Fibroblast of lung (primary cell): ENCODE measurements around the gene TAS1R1. TPM values are rescaled to one million over a fixed set of nuclear protein-coding genes. Genes with fewer than 3 reads are reported as not detected.

ENCODE experiments used
- DNase-seq, 2 donors: peaks; one replicate each; pipeline versions ENCODE4 v3.0.0 to v3.0.0-alpha.2; 2010; ENCODE audit warnings: low read depth in 2 of 2
- H2AFZ ChIP-seq: 2 replicates; pipeline ENCODE4 v1.5.1; 2012; ENCODE audit warnings: low read length, control low read depth, inconsistent platforms
- H3K27ac ChIP-seq: 2 replicates; pipeline ENCODE4 v1.5.1; 2011; ENCODE audit warnings: low read length, control low read depth; ENCODE audit not compliant: insufficient read depth
- H3K27me3 ChIP-seq: 2 replicates; pipeline ENCODE4 v1.5.1; 2011; ENCODE audit warnings: mild to moderate bottlenecking, low read length; ENCODE audit not compliant: control insufficient read depth, insufficient read depth
- H3K36me3 ChIP-seq: 2 replicates; pipeline ENCODE4 v1.5.1; 2011; ENCODE audit warnings: low read length; ENCODE audit not compliant: control insufficient read depth, insufficient read depth
- H3K4me1 ChIP-seq: 2 replicates; pipeline ENCODE4 v1.5.1; 2011; ENCODE audit warnings: low read length; ENCODE audit not compliant: control insufficient read depth, insufficient read depth; ENCODE audit errors: extremely low read depth
- H3K4me2 ChIP-seq: 2 replicates; pipeline ENCODE4 v1.5.1; 2011; ENCODE audit warnings: low read length, control low read depth; ENCODE audit not compliant: insufficient read depth; ENCODE audit errors: extremely low read depth
- H3K4me3 ChIP-seq, 4 experiments: fragments of 200-600 bp in 1 of 4; sonication (generic) in 1 of 4; replicated peaks in 1 of 4; 2 replicates each; pipeline ENCODE4 v1.5.1; 2011 to 2016; ENCODE audit warnings: low read length in 4 of 4, low read depth in 3 of 4, mild to moderate bottlenecking in 3 of 4, control low read depth in 2 of 4, inconsistent platforms in 1 of 4, mixed read lengths in 1 of 4; ENCODE audit not compliant: insufficient read depth in 1 of 4; ENCODE audit errors: control extremely low read depth in 1 of 4
- H3K79me2 ChIP-seq: 2 replicates; pipeline ENCODE4 v1.5.1; 2012; ENCODE audit warnings: mild to moderate bottlenecking, low read length, inconsistent platforms; ENCODE audit not compliant: control insufficient read depth, insufficient read depth
- H3K9ac ChIP-seq: 2 replicates; pipeline ENCODE4 v1.5.1; 2011; ENCODE audit warnings: mild to moderate bottlenecking, low read length, control low read depth; ENCODE audit not compliant: insufficient read depth
- H3K9me3 ChIP-seq: 2 replicates; pipeline ENCODE4 v1.5.1; 2012; ENCODE audit warnings: low read depth, low read length; ENCODE audit not compliant: control insufficient read depth, insufficient read depth
- H4K20me1 ChIP-seq: 2 replicates; pipeline ENCODE4 v1.5.1; 2011; ENCODE audit warnings: low read length; ENCODE audit not compliant: control insufficient read depth, insufficient read depth; ENCODE audit errors: extremely low read depth
- EZH2 ChIP-seq: IDR thresholded peaks from 2 replicates; pipeline ENCODE4 v1.5.1; 2012; ENCODE audit warnings: low read length, control low read depth, mild to moderate bottlenecking; ENCODE audit errors: missing control alignments
- polyA plus RNA-seq, 2 donors: library from polyadenylated mRNA; depleted of rRNA in 1 of 2; stranded (reverse) in 1 of 2; unstranded in 1 of 2; fragments of >200 nt; gene quantifications; 2 replicates each; pipeline ENCODE4 v1.2.1, GENCODE V29; 2011 to 2012; ENCODE audit warnings: missing spikeins in 1 of 2
- total RNA-seq: library from RNA; depleted of rRNA; stranded (reverse); fragments of >200 nt; gene quantifications from 2 replicates; pipeline ENCODE4 v1.2.1, GENCODE V29; 2014
- TF ChIP-seq, protein P1 (sequence below), 2 donors: IDR thresholded peaks in 1 of 2; conservative IDR thresholded peaks in 1 of 2; 1 replicate in 1 of 2; 2 replicates in 1 of 2; pipeline ENCODE4 v1.5.1; 2011 to 2012; ENCODE audit warnings: low read length in 2 of 2, control low read depth in 1 of 2, inconsistent platforms in 1 of 2, low read depth in 1 of 2, mild to moderate bottlenecking in 1 of 2

Gene TAS1R1
- total and polyA plus RNA-seq, 2 donors (not counting 1 experiment from before 2014, with no cell fraction given), result 0.10 to 0.17 TPM

- H2AFZ ChIP-seq, result no peak overlapping the region
- peaks cover 10% of the 10 kb centered on the region for H3K27me3 ChIP-seq
- no peak overlapping the region for H3K4me2 ChIP-seq
- H4K20me1 ChIP-seq, result no peaks in the 10 kb centered on the region
- H3K9ac ChIP-seq, result no peak overlapping the region
- H3K4me1 ChIP-seq, result no peaks in the 10 kb centered on the region
- no peak overlapping the region for H3K27ac ChIP-seq
- no peaks in the 10 kb centered on the region for H3K36me3 ChIP-seq
- no peak for DNase-seq
- no peaks in the 10 kb centered on the region for H3K9me3 ChIP-seq
- no peak for TF ChIP-seq EZH2
- TF ChIP-seq, protein P1, sequence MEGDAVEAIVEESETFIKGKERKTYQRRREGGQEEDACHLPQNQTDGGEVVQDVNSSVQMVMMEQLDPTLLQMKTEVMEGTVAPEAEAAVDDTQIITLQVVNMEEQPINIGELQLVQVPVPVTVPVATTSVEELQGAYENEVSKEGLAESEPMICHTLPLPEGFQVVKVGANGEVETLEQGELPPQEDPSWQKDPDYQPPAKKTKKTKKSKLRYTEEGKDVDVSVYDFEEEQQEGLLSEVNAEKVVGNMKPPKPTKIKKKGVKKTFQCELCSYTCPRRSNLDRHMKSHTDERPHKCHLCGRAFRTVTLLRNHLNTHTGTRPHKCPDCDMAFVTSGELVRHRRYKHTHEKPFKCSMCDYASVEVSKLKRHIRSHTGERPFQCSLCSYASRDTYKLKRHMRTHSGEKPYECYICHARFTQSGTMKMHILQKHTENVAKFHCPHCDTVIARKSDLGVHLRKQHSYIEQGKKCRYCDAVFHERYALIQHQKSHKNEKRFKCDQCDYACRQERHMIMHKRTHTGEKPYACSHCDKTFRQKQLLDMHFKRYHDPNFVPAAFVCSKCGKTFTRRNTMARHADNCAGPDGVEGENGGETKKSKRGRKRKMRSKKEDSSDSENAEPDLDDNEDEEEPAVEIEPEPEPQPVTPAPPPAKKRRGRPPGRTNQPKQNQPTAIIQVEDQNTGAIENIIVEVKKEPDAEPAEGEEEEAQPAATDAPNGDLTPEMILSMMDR (conservative IDR thresholded peaks at IDR 0.05 in 1 of 2, IDR thresholded peaks at IDR 0.05 in 1 of 2; ENCODE audit: low read depth in 1 of 2, low read length in 2 of 2), result no peak
- H3K79me2 ChIP-seq, result no peaks in the 10 kb centered on the region
- no peak overlapping the region for H3K4me3 ChIP-seq
Measured at GRCh38 chr1:6570987-6571386, 15.9 kb downstream of the TAS1R1 start.

GRCh38 chr1:6572653-6573383 is 17.7 kb downstream of the TAS1R1 start:
- no peak overlapping the region for H3K4me3 ChIP-seq
- H3K4me2 ChIP-seq, result no peak overlapping the region
- H3K27me3 ChIP-seq, result peaks cover 7% of the 10 kb centered on the region
- no peaks in the 10 kb centered on the region for H3K9me3 ChIP-seq
- no peak overlapping the region for H2AFZ ChIP-seq
- no peak for DNase-seq
- H3K9ac ChIP-seq, result no peak overlapping the region
- no peaks in the 10 kb centered on the region for H3K4me1 ChIP-seq
- H4K20me1 ChIP-seq, result no peaks in the 10 kb centered on the region
- H3K79me2 ChIP-seq, result no peaks in the 10 kb centered on the region
- TF ChIP-seq EZH2, result no peak
- TF ChIP-seq, protein P1 (conservative IDR thresholded peaks at IDR 0.05 in 1 of 2, IDR thresholded peaks at IDR 0.05 in 1 of 2; ENCODE audit: low read depth in 1 of 2, low read length in 2 of 2), result no peak
- H3K36me3 ChIP-seq, result no peaks in the 10 kb centered on the region
- H3K27ac ChIP-seq, result no peak overlapping the region

DNA sequence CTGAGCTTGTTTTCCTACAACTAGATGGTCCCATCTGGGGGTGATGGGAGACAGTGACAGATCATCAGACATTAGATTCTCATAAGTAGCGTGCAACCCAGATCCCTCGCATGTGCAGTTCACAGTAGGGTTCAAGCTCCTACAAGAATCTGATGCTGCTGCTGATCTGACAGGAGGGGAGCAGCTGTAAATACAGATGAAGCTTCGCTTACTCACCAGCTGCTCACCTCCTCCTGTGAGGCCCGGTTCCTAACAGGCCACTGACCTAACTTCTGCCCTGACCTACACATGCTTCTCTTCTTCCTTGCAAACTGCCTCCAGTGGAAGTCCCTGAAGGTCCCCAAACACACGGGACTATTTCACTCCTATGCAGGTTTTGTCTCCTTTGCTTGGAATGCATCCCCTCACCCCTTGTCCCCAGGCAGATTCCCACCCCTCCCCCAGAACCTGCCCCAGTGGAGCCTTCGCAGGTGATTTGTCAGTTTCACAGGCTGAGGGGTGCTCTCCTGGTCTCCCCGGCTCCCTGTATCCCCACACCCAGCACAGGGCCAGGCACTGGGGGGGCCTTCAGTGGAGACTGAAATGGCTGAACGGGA is 19.0 kb downstream of the TAS1R1 start:
- Histone ChIP-seq H3K4me2 (no peak overlapping the region), H3K27ac (no peak overlapping the region), H3K4me1 (peaks cover under 1% of the 10 kb centered on the region), H3K27me3 (peaks cover 7% of the 10 kb centered on the region), H3K36me3 (no peaks in the 10 kb centered on the region), H3K4me3 (no peak overlapping the region), H3K9me3 (no peaks in the 10 kb centered on the region), H2AFZ (no peak overlapping the region), H3K9ac (no peak overlapping the region), H3K79me2 (no peaks in the 10 kb centered on the region), H4K20me1 (no peaks in the 10 kb centered on the region)
- TF ChIP-seq EZH2, result no peak
- TF ChIP-seq, protein P1 (conservative IDR thresholded peaks at IDR 0.05 in 1 of 2, IDR thresholded peaks at IDR 0.05 in 1 of 2; ENCODE audit: low read depth in 1 of 2, low read length in 2 of 2), result no peak
- DNase-seq, result no peak
